ENCODE results near the gene GALNT2.
A peak's percentile ranks its signal among the peaks of the same experiment; 100 is the strongest.

Gene GALNT2

GRCh38 chr1:230301822-230302221 lies 234.8 kb downstream of the GALNT2 start:
- ATAC-seq (replicated peaks) (no peak), DNase-seq (no peak)
- no peaks in the 10 kb centered on the region for H3K9me3 Mint-ChIP-seq
- H3K27ac Mint-ChIP-seq: peak overlapping the region; percentile 42
- H3K36me3 Mint-ChIP-seq: no peaks in the 10 kb centered on the region
- no peaks in the 10 kb centered on the region for H3K27me3 Mint-ChIP-seq
- H3K4me3 Mint-ChIP-seq: no peak overlapping the region
- peaks cover 28 to 48% of the 10 kb centered on the region in 2 donors for H3K4me1 Mint-ChIP-seq

- no peak for ATAC-seq (replicated peaks)
- Mint-ChIP-seq H3K36me3 (no peaks in the 10 kb centered on the region), H3K27me3 (no peaks in the 10 kb centered on the region), H3K4me1 (peaks cover 32 to 60% of the 10 kb centered on the region in 2 donors), H3K4me3 (no peak overlapping the region), H3K9me3 (no peaks in the 10 kb centered on the region), H3K27ac (no peak overlapping the region)
- no peak for DNase-seq
These were observed 236.0 kb downstream of the GALNT2 start for GRCh38 chr1:230303069-230303468.

GRCh38 chr1:230303822-230304221 lies 236.8 kb downstream of the GALNT2 start:
- Mint-ChIP-seq H3K4me1 (peaks cover 32 to 64% of the 10 kb centered on the region in 2 donors), H3K9me3 (no peaks in the 10 kb centered on the region), H3K27ac (peak overlapping the region; percentile 9), H3K36me3 (no peaks in the 10 kb centered on the region), H3K4me3 (no peak overlapping the region), H3K27me3 (no peaks in the 10 kb centered on the region)
- DNase-seq (no peak), ATAC-seq (replicated peaks) (no peak)

GRCh38 chr1:230306169-230306568 lies 239.1 kb downstream of the GALNT2 start:
- no peaks in the 10 kb centered on the region for H3K9me3 Mint-ChIP-seq
- ATAC-seq (replicated peaks) (peak; percentile 83 to 89), DNase-seq (no peak)
- H3K27ac Mint-ChIP-seq: no peak overlapping the region
- no peak overlapping the region for H3K4me3 Mint-ChIP-seq
- peaks cover 24 to 49% of the 10 kb centered on the region in 2 donors for H3K4me1 Mint-ChIP-seq
- no peaks in the 10 kb centered on the region for H3K36me3 Mint-ChIP-seq
- no peaks in the 10 kb centered on the region for H3K27me3 Mint-ChIP-seq

- H3K36me3 Mint-ChIP-seq: no peaks in the 10 kb centered on the region
These were observed 240.2 kb downstream of the GALNT2 start for GRCh38 chr1:230307213-230307612.

GRCh38 chr1:230308039-230308438 lies 241.0 kb downstream of the GALNT2 start:
- ATAC-seq (replicated peaks) (no peak), DNase-seq (no peak)
- Mint-ChIP-seq H3K36me3 (no peaks in the 10 kb centered on the region), H3K27ac (no peak overlapping the region), H3K9me3 (no peaks in the 10 kb centered on the region), H3K27me3 (peaks cover 0 to 3% of the 10 kb centered on the region in 2 donors), H3K4me1 (peaks cover 15 to 40% of the 10 kb centered on the region in 2 donors), H3K4me3 (no peak overlapping the region)

More at GRCh38 chr1:230307213-230307612, 240.2 kb downstream of the GALNT2 start:
- H3K4me1 Mint-ChIP-seq: peaks cover 17 to 41% of the 10 kb centered on the region in 2 donors
- no peaks in the 10 kb centered on the region for H3K27me3 Mint-ChIP-seq
- peak overlapping the region; percentile 27 for H3K27ac Mint-ChIP-seq
- no peak overlapping the region for H3K4me3 Mint-ChIP-seq
- H3K9me3 Mint-ChIP-seq: no peaks in the 10 kb centered on the region
- DNase-seq (no peak), ATAC-seq (replicated peaks) (no peak)

GRCh38 chr1:230308821-230309220 lies 241.8 kb downstream of the GALNT2 start:
- DNase-seq (no peak), ATAC-seq (replicated peaks) (no peak)
- Mint-ChIP-seq H3K27me3 (peaks cover 0 to 4% of the 10 kb centered on the region in 2 donors), H3K9me3 (no peaks in the 10 kb centered on the region), H3K27ac (no peak overlapping the region), H3K36me3 (no peaks in the 10 kb centered on the region), H3K4me1 (peaks cover 12 to 32% of the 10 kb centered on the region in 2 donors), H3K4me3 (no peak overlapping the region)

- H3K4me1 Mint-ChIP-seq: peaks cover 12 to 32% of the 10 kb centered on the region in 2 donors
- no peak overlapping the region for H3K4me3 Mint-ChIP-seq
- peaks cover 0 to 4% of the 10 kb centered on the region in 2 donors for H3K27me3 Mint-ChIP-seq
- ATAC-seq (replicated peaks) (no peak), DNase-seq (no peak)
- H3K36me3 Mint-ChIP-seq: no peaks in the 10 kb centered on the region
- H3K27ac Mint-ChIP-seq: no peak overlapping the region
- H3K9me3 Mint-ChIP-seq: no peaks in the 10 kb centered on the region
These were observed 242.7 kb downstream of the GALNT2 start for GRCh38 chr1:230309646-230310177.

- peak; percentile 44 for DNase-seq
- H3K27ac Mint-ChIP-seq: no peak overlapping the region
- peaks cover 0 to 4% of the 10 kb centered on the region in 2 donors for H3K27me3 Mint-ChIP-seq
- H3K9me3 Mint-ChIP-seq: no peaks in the 10 kb centered on the region
- peaks cover 12 to 32% of the 10 kb centered on the region in 2 donors for H3K4me1 Mint-ChIP-seq
- ATAC-seq (replicated peaks): peak; percentile 68 to 86
- no peak overlapping the region for H3K4me3 Mint-ChIP-seq
- no peaks in the 10 kb centered on the region for H3K36me3 Mint-ChIP-seq
These were observed 243.5 kb downstream of the GALNT2 start for GRCh38 chr1:230310381-230311163.

GRCh38 chr1:230312676-230313075 lies 245.6 kb downstream of the GALNT2 start:
- no peaks in the 10 kb centered on the region for H3K9me3 Mint-ChIP-seq
- DNase-seq: no peak
- H3K27me3 Mint-ChIP-seq: peaks cover 0 to 5% of the 10 kb centered on the region in 2 donors
- no peak overlapping the region for H3K4me3 Mint-ChIP-seq
- H3K27ac Mint-ChIP-seq: no peak overlapping the region
- ATAC-seq (replicated peaks): no peak
- H3K36me3 Mint-ChIP-seq: no peaks in the 10 kb centered on the region
- H3K4me1 Mint-ChIP-seq: peaks cover 5 to 14% of the 10 kb centered on the region in 2 donors

- H3K27ac Mint-ChIP-seq: no peak overlapping the region
- no peaks in the 10 kb centered on the region for H3K9me3 Mint-ChIP-seq
- H3K4me1 Mint-ChIP-seq: peaks cover 5 to 6% of the 10 kb centered on the region in 2 donors
- DNase-seq: no peak
- H3K4me3 Mint-ChIP-seq: no peak overlapping the region
- H3K27me3 Mint-ChIP-seq: peaks cover 0 to 7% of the 10 kb centered on the region in 2 donors
- no peaks in the 10 kb centered on the region for H3K36me3 Mint-ChIP-seq
- no peak for ATAC-seq (replicated peaks)
These were observed 246.6 kb downstream of the GALNT2 start for GRCh38 chr1:230313453-230314141.

GRCh38 chr1:230314142-230314470 lies 247.1 kb downstream of the GALNT2 start:
- Mint-ChIP-seq H3K27ac (no peak overlapping the region), H3K27me3 (peaks cover 0 to 7% of the 10 kb centered on the region in 2 donors), H3K36me3 (no peaks in the 10 kb centered on the region), H3K9me3 (no peaks in the 10 kb centered on the region), H3K4me1 (peaks cover 5 to 6% of the 10 kb centered on the region in 2 donors), H3K4me3 (no peak overlapping the region)
- ATAC-seq (replicated peaks) (no peak), DNase-seq (no peak)

GRCh38 chr1:230315099-230315498 lies 248.1 kb downstream of the GALNT2 start:
- ATAC-seq (replicated peaks) (no peak), DNase-seq (no peak)
- H3K9me3 Mint-ChIP-seq: no peaks in the 10 kb centered on the region
- no peak overlapping the region for H3K27ac Mint-ChIP-seq
- H3K36me3 Mint-ChIP-seq: no peaks in the 10 kb centered on the region
- H3K4me3 Mint-ChIP-seq: no peak overlapping the region
- H3K4me1 Mint-ChIP-seq: peaks cover 3 to 6% of the 10 kb centered on the region in 2 donors
- H3K27me3 Mint-ChIP-seq: peaks cover 0 to 7% of the 10 kb centered on the region in 2 donors

- H3K27ac Mint-ChIP-seq: no peak overlapping the region
- DNase-seq (no peak), ATAC-seq (replicated peaks) (no peak)
- no peaks in the 10 kb centered on the region for H3K4me1 Mint-ChIP-seq
- H3K36me3 Mint-ChIP-seq: no peaks in the 10 kb centered on the region
- H3K4me3 Mint-ChIP-seq: no peak overlapping the region
- peaks cover 0 to 7% of the 10 kb centered on the region in 2 donors for H3K27me3 Mint-ChIP-seq
- no peaks in the 10 kb centered on the region for H3K9me3 Mint-ChIP-seq
These were observed 250.1 kb downstream of the GALNT2 start for GRCh38 chr1:230316864-230317745.

Measured in stimulated activated naive B cell treated with anti-CD40 and anti-IgM and Interleukin-4, amounts not matched to agents 10 μg/mL and 1 μg/mL and 100 μg/mL, for 72 hours (primary cell).